AG10803 (cell line): Measurements from ENCODE around the gene CRYBG2.
"Not testable (repeated sequence)": the region's sequence is repeated elsewhere in the genome, so short reads cannot be mapped to it uniquely, and the experiment has no call there.

Experiments
- DNase-seq: peaks from one replicate; pipeline ENCODE4 v3.0.0; 2010; ENCODE audit warnings: low read depth
- H3K4me3 ChIP-seq: 2 replicates; pipeline ENCODE4 v1.5.1; 2011; ENCODE audit warnings: mild to moderate bottlenecking, low read length, control low read depth
- CTCF ChIP-seq: conservative IDR thresholded peaks from 2 replicates; pipeline ENCODE4 v1.5.1; 2011; ENCODE audit warnings: mild to moderate bottlenecking, low read length, control low read depth, inconsistent platforms

The CRYBG2 gene

GRCh38 chr1:26337625-26338024, 16.3 kb downstream of the CRYBG2 start:
- H3K4me3 ChIP-seq, result no peak overlapping the region
- no peak for DNase-seq
- no peak for TF ChIP-seq CTCF

GRCh38 chr1:26337206-26337535, 16.8 kb downstream of the CRYBG2 start:
- no peak for DNase-seq
- TF ChIP-seq CTCF, result no peak
- H3K4me3 ChIP-seq, result no peak overlapping the region

DNA sequence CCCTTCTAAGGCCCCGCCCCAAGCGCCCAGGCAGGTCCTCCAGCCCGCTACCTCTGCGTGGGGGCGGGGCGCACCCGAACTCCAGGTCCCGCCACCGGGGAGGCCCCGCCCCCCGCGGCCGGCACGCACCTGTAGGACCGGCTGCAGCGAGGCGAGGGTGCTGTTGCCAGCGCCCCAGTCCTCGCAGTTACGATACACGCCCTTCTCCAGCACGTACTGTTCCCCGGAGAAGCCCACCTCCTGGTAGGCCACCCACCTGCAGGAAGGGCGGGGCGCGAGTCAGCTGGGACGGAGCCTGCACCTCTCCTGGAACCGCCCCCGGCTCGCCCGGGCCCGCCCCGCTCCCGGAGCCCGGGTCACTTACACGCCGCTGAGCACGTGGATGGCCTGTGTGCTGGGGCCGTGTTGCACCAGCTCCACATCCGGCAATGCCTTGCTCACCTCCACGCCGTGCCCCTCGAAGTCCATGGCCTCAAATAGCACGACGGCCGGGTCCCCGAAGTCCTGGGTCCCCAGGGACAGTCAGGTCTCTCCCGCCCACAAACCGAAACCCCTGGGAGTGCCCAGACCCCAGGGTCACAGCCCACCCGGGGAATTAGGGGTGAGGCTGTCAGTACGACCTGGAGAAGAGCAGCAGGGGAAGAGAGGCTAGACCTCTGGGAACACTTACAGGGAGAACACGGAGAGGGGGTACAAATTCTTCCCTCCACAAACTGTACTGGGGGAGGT, 17.3 kb downstream of the CRYBG2 start:
- no peak for TF ChIP-seq CTCF
- H3K4me3 ChIP-seq, result peak overlapping the region; percentile 63
- no peak for DNase-seq

DNA sequence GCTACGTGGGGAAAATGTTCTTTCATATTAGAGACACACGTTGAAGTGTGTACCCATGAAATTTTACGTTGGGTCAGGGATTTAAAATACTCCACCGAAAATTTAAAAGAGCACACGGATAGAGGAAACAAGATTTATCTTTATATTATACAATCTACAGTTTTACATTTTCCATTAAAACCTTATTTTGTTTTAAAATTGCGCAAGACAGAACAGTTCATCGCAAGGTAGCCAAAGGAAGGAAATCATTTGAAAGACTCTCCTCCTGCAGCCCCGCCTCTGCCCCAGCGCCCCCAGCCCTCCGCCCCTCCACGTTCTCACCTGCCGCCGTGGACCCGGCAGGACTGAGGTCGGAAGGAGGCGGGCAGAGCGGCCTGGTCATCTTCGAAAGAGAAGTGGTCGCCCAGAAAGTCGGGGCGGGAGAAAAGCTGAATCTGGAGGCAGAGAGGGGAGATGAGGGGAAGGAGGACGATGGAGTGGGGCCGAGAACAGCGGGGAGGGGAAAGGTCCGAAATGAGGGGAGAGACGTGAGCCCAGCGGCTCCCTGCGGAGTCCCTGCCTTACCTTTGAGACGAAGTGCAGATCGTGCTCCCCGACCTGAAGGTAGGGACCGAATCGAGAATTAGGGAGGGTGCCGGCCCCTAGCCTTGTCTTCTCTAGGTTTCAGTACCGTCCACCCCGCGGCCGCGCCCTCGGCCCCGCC, 18.0 kb downstream of the CRYBG2 start:
- DNase-seq, result no peak
- peak overlapping the region; percentile 63 for H3K4me3 ChIP-seq
- TF ChIP-seq CTCF, result no peak

DNA sequence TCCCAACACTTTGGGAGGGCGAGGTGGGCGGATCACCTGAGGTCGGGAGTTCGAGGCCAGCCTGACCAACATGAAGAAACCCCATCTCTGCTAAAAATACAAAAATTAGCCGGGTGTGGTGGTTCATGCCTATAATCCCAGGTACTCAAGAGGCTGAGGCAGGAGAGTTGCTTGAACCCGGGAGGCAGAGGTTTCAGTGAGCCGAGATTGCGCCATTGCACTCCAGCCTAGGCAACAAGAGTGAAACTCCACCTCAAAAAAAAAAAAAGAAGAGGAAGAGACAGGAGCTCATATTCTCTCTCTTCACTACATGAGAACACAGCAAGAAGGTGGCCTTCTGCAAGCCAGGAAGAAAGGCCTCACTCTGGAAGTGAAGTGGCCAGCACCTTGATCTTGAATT, 20.6 kb downstream of the CRYBG2 start:
- DNase-seq, H3K4me3 ChIP-seq: not testable (repeated sequence)

DNA sequence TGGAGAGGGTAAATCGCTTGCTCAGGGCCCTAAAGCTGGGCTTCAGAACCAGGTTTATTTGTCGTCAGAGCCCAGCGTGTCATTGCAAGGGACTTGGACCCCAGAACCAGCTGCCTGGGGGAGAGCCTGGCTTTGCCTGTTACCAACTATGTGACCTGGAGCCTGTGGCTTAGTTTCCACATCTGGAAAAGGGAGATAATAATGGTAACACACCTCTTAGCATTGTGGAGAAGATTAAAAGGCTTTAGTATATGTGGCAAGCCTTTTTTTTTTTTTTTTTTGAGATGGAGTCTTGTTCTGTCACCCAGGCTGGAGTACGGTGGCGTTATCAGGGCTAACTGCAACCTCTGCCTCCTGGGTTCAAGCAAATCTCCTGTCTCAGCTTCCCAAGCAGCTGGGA, 23.7 kb downstream of the CRYBG2 start:
- no peak for DNase-seq
- no peak overlapping the region for H3K4me3 ChIP-seq
- TF ChIP-seq CTCF, result no peak

GRCh38 chr1:26329380-26329779, 24.6 kb downstream of the CRYBG2 start:
- H3K4me3 ChIP-seq, DNase-seq: not testable (repeated sequence)

DNA sequence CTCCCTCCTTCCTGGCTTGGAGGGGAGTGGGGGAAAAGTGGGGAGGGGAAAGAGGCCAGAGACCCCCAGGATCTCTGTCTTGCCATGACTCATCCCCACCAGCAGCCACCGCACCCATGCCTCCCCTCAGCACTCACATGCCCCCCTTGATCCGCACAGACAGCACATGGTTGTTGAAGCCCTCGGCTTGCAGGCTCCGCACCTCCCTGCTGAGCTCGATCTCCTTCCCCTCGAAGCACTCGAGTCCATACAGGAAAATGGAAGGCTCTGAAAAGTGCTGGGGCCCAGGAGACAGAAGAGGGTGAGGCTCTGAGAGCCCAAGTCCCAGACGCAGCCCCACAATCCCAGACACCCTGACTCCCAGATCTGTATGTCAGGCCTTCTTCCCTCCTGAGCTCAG, 25.3 kb downstream of the CRYBG2 start:
- no peak for TF ChIP-seq CTCF
- no peak overlapping the region for H3K4me3 ChIP-seq
- no peak for DNase-seq
